NCI-H345 treated with DMSO at 0.1 percent for 48 hours (cell line): Measurements from ENCODE around the gene OR2V1.
"Not testable (repeated sequence)": the region's sequence is repeated elsewhere in the genome, so short reads cannot be mapped to it uniquely, and the experiment has no call there.

ENCODE experiments used
- DNase-seq: peaks from one replicate; lab custom pipeline; 2025; ENCODE audit not compliant: unreplicated experiment; lab: John Stamatoyannopoulos, UW

Gene OR2V1

GRCh38 chr5:181129601-181130000 lies 1.4 kb downstream of the OR2V1 start:
- no peak for DNase-seq

GRCh38 chr5:181127907-181128626 lies 2.9 kb downstream of the OR2V1 start:
- DNase-seq: no peak

- DNase-seq: no peak
Measured at GRCh38 chr5:181127456-181127855, 3.5 kb downstream of the OR2V1 start.

- DNase-seq: no peak
Measured at GRCh38 chr5:181126841-181127240, 4.1 kb downstream of the OR2V1 start.

- no peak for DNase-seq
Measured at GRCh38 chr5:181124526-181124925, 6.4 kb downstream of the OR2V1 start.

GRCh38 chr5:181121675-181122561 lies 9.1 kb downstream of the OR2V1 start:
- no peak for DNase-seq

- no peak for DNase-seq
Measured at GRCh38 chr5:181120761-181121160, 10.2 kb downstream of the OR2V1 start.

- no peak for DNase-seq
Measured at GRCh38 chr5:181120306-181120705, 10.7 kb downstream of the OR2V1 start.

- no peak for DNase-seq
Measured at GRCh38 chr5:181119105-181119504, 11.9 kb downstream of the OR2V1 start.

- DNase-seq: no peak
Measured at GRCh38 chr5:181118369-181118768, 12.6 kb downstream of the OR2V1 start.

GRCh38 chr5:181114844-181115778 lies 15.9 kb downstream of the OR2V1 start:
- DNase-seq: no peak

- no peak for DNase-seq
Measured at GRCh38 chr5:181114284-181114843, 16.6 kb downstream of the OR2V1 start.

- DNase-seq: not testable (repeated sequence)
Measured at GRCh38 chr5:181113572-181113971, 17.4 kb downstream of the OR2V1 start.

- no peak for DNase-seq
Measured at GRCh38 chr5:181112476-181112875, 18.5 kb downstream of the OR2V1 start.

- no peak for DNase-seq
Measured at GRCh38 chr5:181111010-181111409, 20.0 kb downstream of the OR2V1 start.

GRCh38 chr5:181109489-181110013 lies 21.4 kb downstream of the OR2V1 start:
- DNase-seq: no peak

- no peak for DNase-seq
Measured at GRCh38 chr5:181108578-181109165, 22.3 kb downstream of the OR2V1 start.

- no peak for DNase-seq
Measured at GRCh38 chr5:181107699-181108098, 23.3 kb downstream of the OR2V1 start.

- DNase-seq: no peak
Measured at GRCh38 chr5:181105391-181106025, 25.5 kb downstream of the OR2V1 start.
